ENCODE measurements around the gene B3GNT4. TPM values are rescaled to one million over a fixed set of nuclear protein-coding genes. Genes with fewer than 3 reads are reported as not detected.

The B3GNT4 gene
- total and polyA plus RNA-seq, 2 of the 8 experiments (the other 6 are each of a cell fraction or from before 2014, with no cell fraction given): 1.1 to 1.4 TPM

DNA sequence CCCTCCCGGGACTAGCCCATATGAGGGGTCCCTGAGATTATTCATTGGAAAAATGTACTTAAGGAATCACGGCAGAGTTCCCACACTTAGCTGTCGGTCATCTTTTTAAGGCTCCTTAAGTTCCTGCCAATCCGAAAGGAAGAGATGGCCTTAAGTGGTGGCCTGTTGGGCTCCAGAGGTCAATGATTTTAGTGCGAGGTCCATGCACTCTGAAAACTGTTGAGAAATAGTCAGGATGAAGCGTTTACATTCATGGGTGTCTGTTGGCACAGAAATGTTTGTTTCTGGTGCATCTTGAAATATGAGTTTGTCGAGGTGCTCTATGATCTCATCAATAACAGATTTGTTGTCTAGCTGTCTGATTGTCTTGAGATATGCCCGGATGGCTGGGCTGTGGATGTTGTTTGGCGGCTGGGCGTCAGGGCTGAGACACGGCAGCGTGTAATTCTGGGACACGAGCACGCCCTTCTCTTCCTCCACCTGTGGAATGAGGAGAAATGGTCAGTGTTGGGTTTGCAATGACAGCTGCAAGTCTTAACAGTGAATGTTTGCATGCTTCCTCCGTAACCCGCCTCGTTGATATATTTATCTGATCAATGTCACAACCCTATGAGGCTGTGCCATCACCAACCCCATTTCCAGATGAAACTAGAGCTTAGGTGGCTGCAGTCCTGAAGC is 31.1 kb upstream of the B3GNT4 start:
- ChIA-PET POLR2A (ENCODE audit: partially characterized antibody) (interaction anchor here (0.6 to 1.1 kb wide), 2 partner anchors 42 to 53 kb away, joined by 3 read pairs; no protein-coding TSS in a partner anchor), CTCF (ENCODE audit: partially characterized antibody) (interaction anchor here (0.6 to 3.1 kb wide), 4 partner anchors 13 to 118 kb away, joined by 3 to 17 read pairs (median 4); no protein-coding TSS in a partner anchor)
- WGBS, 2 experiments (ENCODE audit: extremely low coverage in 1 of 2, insufficient coverage in 1 of 2, insufficient read length in 1 of 2, insufficient replicate concordance in 2 of 2, low coverage in 1 of 2, low lambda C conversion rate in 2 of 2, missing lambda C conversion rate in 1 of 2): 95% methylated on average over 17 of the region's 17 CpGs; no CpG with 5 or more reads in 1 of the 2 experiments
- Histone ChIP-seq H4K91ac (replicated peaks; ENCODE audit: insufficient read length, low read length) (no peak overlapping the region), H2BK20ac (ENCODE audit: low read length) (no peak overlapping the region), H3K27me3 (replicated peaks in 1 of 4; ENCODE audit: control insufficient read depth in 3 of 4, extremely low read depth in 1 of 4, insufficient read depth in 3 of 4, low read length in 3 of 4) (peaks cover 0 to 3% (median 0%) of the 10 kb centered on the region in 4 experiments; a peak in 1 of 7 replicates), H2BK12ac (ENCODE audit: low read depth, low read length) (no peak overlapping the region), H3K4me2 (ENCODE audit: insufficient read depth in 1 of 2, low read depth in 2 of 2, low read length in 2 of 2) (no peak overlapping the region), H3K23ac (ENCODE audit: insufficient read length) (no peak overlapping the region), H2BK5ac (ENCODE audit: low read depth, low read length) (no peak overlapping the region), H4K20me1 (replicated peaks in 1 of 2; ENCODE audit: control insufficient read depth in 1 of 2, insufficient read depth in 2 of 2, low read length in 2 of 2) (no peaks in the 10 kb centered on the region), H4K8ac (ENCODE audit: extremely low read depth, insufficient read depth, low read length) (no peak overlapping the region), H3K27ac (ENCODE audit: low read depth, low read length) (no peak overlapping the region), H3K79me1 (ENCODE audit: low read depth, low read length) (no peaks in the 10 kb centered on the region), H3K36me3 (ENCODE audit: control insufficient read depth in 2 of 4, insufficient read depth in 4 of 4, low read length in 3 of 4) (no peaks in the 10 kb centered on the region), H2AFZ (ENCODE audit: low read length) (no peak overlapping the region), H3K56ac (replicated peaks; ENCODE audit: insufficient read length, low read depth, low read length) (no peak overlapping the region), H4K5ac (ENCODE audit: insufficient read length, low read depth, low read length) (no peak overlapping the region), H2BK120ac (replicated peaks; ENCODE audit: low read depth, low read length) (no peak overlapping the region), H3K23me2 (ENCODE audit: low read depth, low read length) (no peaks in the 10 kb centered on the region; the same call in 1 of the 2 replicates), H2AK5ac (ENCODE audit: low read depth, low read length) (no peak overlapping the region), H3K14ac (ENCODE audit: insufficient read length) (no peak overlapping the region), H3K4ac (replicated peaks; ENCODE audit: insufficient read length, low read depth, low read length) (no peak overlapping the region), H3K79me2 (ENCODE audit: control insufficient read depth in 1 of 2, insufficient read depth in 2 of 2, low read length in 2 of 2) (no peaks in the 10 kb centered on the region), H3K9me3 (ENCODE audit: insufficient read depth in 2 of 2, low read depth in 1 of 2, low read length in 1 of 2) (no peaks in the 10 kb centered on the region), H3K9ac (replicated peaks in 1 of 4; ENCODE audit: extremely low read depth in 1 of 4, low read depth in 3 of 4, low read length in 3 of 4) (no peak overlapping the region; a peak in 1 of 7 replicates), H3K4me3 (ENCODE audit: extremely low read depth in 1 of 4, insufficient read depth in 2 of 4, low read depth in 3 of 4, low read length in 4 of 4) (no peak overlapping the region), H2BK15ac (ENCODE audit: low read length) (no peak overlapping the region), H3K4me1 (replicated peaks in 1 of 4; ENCODE audit: control insufficient read depth in 3 of 4, insufficient read depth in 4 of 4, low read length in 3 of 4) (no peaks in the 10 kb centered on the region), H3K18ac (ENCODE audit: extremely low read depth, low read length) (no peak overlapping the region)
- FAIRE-seq (no peak), DNase-seq (ENCODE audit: low read depth in 1 of 2, low spot score in 2 of 2) (no peak)
- TF ChIP-seq CHD1 (IDR thresholded peaks at IDR 0.05; ENCODE audit: low read depth, low read length): no peak
- no peak for TF ChIP-seq GABPA (IDR thresholded peaks at IDR 0.05; ENCODE audit: borderline replicate concordance, insufficient read depth, low read length)

Measured in H1 (cell line).